ENCODE data around the gene FAM24A.

The FAM24A gene

DNA sequence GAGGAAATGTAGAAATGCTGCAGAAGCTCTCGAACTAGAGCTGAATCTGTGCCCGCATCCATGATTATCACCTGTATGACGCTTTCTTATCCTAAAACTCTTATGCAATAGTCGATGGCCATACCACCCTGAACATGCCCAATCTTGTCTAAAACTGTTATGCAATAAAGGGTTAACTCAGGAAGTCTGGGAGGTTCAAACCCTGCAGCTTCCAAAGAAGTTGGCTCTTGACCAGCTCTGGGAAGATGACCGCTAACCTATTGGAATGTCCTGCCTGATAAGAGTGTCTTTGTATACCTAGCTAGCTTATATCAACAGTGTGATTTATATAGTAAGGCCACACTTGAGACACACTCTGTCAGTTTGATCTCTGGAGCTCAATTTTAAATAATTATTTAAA lies 47.1 kb downstream of the FAM24A start:
- DNase-seq (ENCODE audit: low read depth): no peak
- TF ChIP-seq, protein P1, sequence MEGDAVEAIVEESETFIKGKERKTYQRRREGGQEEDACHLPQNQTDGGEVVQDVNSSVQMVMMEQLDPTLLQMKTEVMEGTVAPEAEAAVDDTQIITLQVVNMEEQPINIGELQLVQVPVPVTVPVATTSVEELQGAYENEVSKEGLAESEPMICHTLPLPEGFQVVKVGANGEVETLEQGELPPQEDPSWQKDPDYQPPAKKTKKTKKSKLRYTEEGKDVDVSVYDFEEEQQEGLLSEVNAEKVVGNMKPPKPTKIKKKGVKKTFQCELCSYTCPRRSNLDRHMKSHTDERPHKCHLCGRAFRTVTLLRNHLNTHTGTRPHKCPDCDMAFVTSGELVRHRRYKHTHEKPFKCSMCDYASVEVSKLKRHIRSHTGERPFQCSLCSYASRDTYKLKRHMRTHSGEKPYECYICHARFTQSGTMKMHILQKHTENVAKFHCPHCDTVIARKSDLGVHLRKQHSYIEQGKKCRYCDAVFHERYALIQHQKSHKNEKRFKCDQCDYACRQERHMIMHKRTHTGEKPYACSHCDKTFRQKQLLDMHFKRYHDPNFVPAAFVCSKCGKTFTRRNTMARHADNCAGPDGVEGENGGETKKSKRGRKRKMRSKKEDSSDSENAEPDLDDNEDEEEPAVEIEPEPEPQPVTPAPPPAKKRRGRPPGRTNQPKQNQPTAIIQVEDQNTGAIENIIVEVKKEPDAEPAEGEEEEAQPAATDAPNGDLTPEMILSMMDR (IDR thresholded peaks at IDR 0.05; ENCODE audit: control insufficient read depth, insufficient read depth, low read depth, low read length, missing control alignments): no peak
- no peak overlapping the region for H3K4me3 ChIP-seq (ENCODE audit: control insufficient read depth, low read depth, low read length)

DNA sequence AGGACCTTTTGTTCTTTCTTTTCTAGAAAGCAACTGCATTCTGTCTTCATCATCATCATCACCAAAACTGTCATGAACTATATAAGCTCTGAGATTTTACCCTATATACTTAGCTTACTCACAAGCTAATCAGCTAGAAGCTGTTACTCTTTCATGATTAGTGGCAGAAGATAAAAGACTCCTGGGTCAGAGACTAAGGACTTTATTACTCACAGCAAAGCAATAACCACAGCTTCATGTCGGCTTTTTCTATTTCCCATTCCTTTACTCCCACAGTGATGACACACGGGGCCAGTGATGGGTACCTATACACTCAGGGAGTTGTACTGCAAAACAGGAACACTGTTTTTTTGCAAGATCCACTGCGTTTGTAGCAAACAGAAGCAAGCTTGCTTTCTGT lies 52.0 kb downstream of the FAM24A start:
- H3K4me3 ChIP-seq (ENCODE audit: control insufficient read depth, low read depth, low read length): no peak overlapping the region
- TF ChIP-seq, protein P1 (IDR thresholded peaks at IDR 0.05; ENCODE audit: control insufficient read depth, insufficient read depth, low read depth, low read length, missing control alignments): no peak
- no peak for DNase-seq (ENCODE audit: low read depth)

Data from AG09309 (cell line).